HEK293T (cell line): Measurements from ENCODE around the gene CRTAP.

Experiments used
- CTCF ChIA-PET: fragments of 350-600 bp; formaldehyde crosslinking; extraction: SDS; loops from one replicate; lab custom pipeline; 2021; ENCODE audit warnings: antibody characterized with exemption, inconsistent platforms; lab: Yijun Ruan, JAX
- POLR2A ChIA-PET: fragments of 350-600 bp; formaldehyde crosslinking; extraction: SDS; loops from one replicate; lab custom pipeline; 2020; ENCODE audit warnings: antibody characterized with exemption, inconsistent platforms; lab: Yijun Ruan, JAX
- DNase-seq: peaks from one replicate; pipeline ENCODE4 v3.0.0; 2012; ENCODE audit warnings: mixed read lengths; ENCODE audit errors: extremely low spot score
- ARNT ChIP-seq: fragments of 450-650 bp; IDR thresholded peaks from 2 replicates; pipeline ENCODE4 v1.6.1; 2017; ENCODE audit warnings: mild to moderate bottlenecking
- BHLHE40 ChIP-seq: fragments of 450-650 bp; IDR thresholded peaks from 2 replicates; pipeline ENCODE4 v1.6.1; 2016; ENCODE audit warnings: mild to moderate bottlenecking, moderate library complexity, borderline replicate concordance
- CTBP1 ChIP-seq: fragments of 450-650 bp; IDR thresholded peaks from 2 replicates; pipeline ENCODE4 v1.6.1; 2016; ENCODE audit warnings: borderline replicate concordance
- ELF4 ChIP-seq: fragments of 450-650 bp; IDR thresholded peaks from 2 replicates; pipeline ENCODE4 v1.6.1; 2017; ENCODE audit warnings: antibody characterized with exemption
- FOXA1 ChIP-seq: fragments of 450-650 bp; IDR thresholded peaks from 2 replicates; pipeline ENCODE4 v1.6.1; 2016; ENCODE audit warnings: mild to moderate bottlenecking
- FOXK2 ChIP-seq: fragments of 450-650 bp; IDR thresholded peaks from 2 replicates; pipeline ENCODE4 v1.6.1; 2016; ENCODE audit warnings: mild to moderate bottlenecking
- FOXM1 ChIP-seq: fragments of 450-650 bp; IDR thresholded peaks from 2 replicates; pipeline ENCODE4 v1.6.1; 2017; ENCODE audit warnings: mild to moderate bottlenecking, borderline replicate concordance
- HDGF ChIP-seq: fragments of 450-650 bp; IDR thresholded peaks from 2 replicates; pipeline ENCODE4 v1.6.1; 2017; ENCODE audit warnings: antibody characterized with exemption, borderline replicate concordance
- L3MBTL2 ChIP-seq: fragments of 450-650 bp; conservative IDR thresholded peaks from 2 replicates; pipeline ENCODE4 v1.6.1; 2016; ENCODE audit warnings: mild to moderate bottlenecking
- LEF1 ChIP-seq: fragments of 450-650 bp; IDR thresholded peaks from 2 replicates; pipeline ENCODE4 v1.6.1; 2017; ENCODE audit warnings: mild to moderate bottlenecking, borderline replicate concordance
- NFRKB ChIP-seq: fragments of 450-650 bp; IDR thresholded peaks from 2 replicates; pipeline ENCODE4 v1.6.1; 2016; ENCODE audit warnings: mild to moderate bottlenecking, moderate library complexity
- SP1 ChIP-seq: fragments of 450-650 bp; IDR thresholded peaks from 2 replicates; pipeline ENCODE4 v1.6.1; 2017
- SUZ12 ChIP-seq: fragments of 450-650 bp; IDR thresholded peaks from 2 replicates; pipeline ENCODE4 v1.6.1; 2016; ENCODE audit warnings: mild to moderate bottlenecking
- TARDBP ChIP-seq: fragments of 450-650 bp; IDR thresholded peaks from 2 replicates; pipeline ENCODE4 v1.6.1; 2016
- ZNF384 ChIP-seq: fragments of 450-650 bp; IDR thresholded peaks from 2 replicates; pipeline ENCODE4 v1.6.1; 2016
- TF ChIP-seq, protein P1 (sequence below): fragments of 450-650 bp; IDR thresholded peaks from 2 replicates; pipeline ENCODE4 v1.6.1; 2016

CRTAP gene

DNA sequence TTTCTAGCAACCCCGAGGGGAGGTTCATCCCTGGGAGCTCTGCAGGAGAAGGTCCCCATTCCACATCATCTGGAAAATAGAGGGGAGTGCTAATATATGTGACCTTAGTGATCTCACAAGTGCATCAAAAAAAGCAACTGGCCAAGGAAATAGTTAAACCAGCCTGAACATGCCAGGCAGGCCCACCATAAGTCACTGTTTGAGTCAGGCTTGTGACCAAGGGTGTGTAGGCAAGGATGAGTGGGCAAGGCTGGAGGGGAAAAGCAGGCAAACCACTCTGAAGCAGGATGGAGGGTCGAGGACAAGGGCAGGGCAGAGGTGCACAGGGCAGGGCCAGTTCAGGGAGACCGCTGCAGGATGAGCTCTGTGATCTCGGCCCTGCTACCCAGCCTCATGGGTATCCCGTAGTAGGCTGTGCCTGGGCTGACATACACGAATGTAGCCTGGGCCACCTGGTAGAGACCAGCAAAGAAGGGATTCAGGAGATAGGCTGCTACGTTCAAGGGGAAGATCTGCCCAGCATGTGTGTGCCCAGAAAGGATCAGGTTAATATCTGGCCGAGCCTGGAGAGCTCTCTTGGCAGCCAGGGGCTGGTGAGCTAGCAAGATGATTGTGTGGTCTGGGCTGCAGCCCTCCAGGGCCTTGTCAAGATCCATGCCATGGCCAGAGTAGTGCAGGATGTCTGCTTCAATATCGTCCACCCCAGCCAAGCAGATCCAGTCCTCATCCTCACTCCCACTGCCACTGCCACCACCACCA lies 21.1 kb upstream of the CRTAP start:
- no peak for DNase-seq
- TF ChIP-seq HDGF: no peak
- TF ChIP-seq ELF4: no peak
- ChIA-PET CTCF (interaction anchor here (2.9 kb wide), 1 partner anchor 18 kb away, joined by 7 read pairs; no protein-coding TSS in a partner anchor), POLR2A (no interaction called here)

DNA sequence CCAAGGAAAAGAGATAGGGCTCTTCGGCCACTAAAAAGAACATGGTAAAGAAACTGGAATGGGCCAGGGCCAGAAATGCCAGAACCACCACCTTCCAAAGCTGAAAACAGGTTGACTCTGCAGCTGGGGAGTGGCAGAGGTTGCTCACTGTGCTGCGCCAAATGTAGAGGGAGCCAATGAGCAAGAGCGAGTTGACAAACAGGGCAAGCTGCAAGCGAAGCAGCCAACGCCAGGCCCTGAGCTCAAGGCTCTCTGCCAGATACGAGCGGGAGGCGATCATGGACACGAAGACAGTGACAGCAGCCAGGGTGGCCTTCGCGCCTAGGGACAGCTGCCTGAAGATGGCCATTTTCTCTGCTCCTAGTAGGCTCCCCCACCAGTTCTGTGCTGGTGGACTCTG lies 20.0 kb upstream of the CRTAP start:
- POLR2A ChIA-PET: no interaction called here
- CTCF ChIA-PET: interaction anchor here (2.9 kb wide), 1 partner anchor 19 kb away, joined by 7 read pairs; no protein-coding TSS in a partner anchor
- TF ChIP-seq LEF1: no peak
- TF ChIP-seq CTBP1: no peak
- no peak for TF ChIP-seq ELF4
- TF ChIP-seq SUZ12: no peak
- no peak for TF ChIP-seq TARDBP
- TF ChIP-seq BHLHE40: no peak
- TF ChIP-seq FOXM1: no peak
- TF ChIP-seq ARNT: no peak
- no peak for TF ChIP-seq NFRKB
- no peak for TF ChIP-seq SP1
- TF ChIP-seq FOXK2: no peak
- no peak for TF ChIP-seq L3MBTL2
- TF ChIP-seq, protein P1, sequence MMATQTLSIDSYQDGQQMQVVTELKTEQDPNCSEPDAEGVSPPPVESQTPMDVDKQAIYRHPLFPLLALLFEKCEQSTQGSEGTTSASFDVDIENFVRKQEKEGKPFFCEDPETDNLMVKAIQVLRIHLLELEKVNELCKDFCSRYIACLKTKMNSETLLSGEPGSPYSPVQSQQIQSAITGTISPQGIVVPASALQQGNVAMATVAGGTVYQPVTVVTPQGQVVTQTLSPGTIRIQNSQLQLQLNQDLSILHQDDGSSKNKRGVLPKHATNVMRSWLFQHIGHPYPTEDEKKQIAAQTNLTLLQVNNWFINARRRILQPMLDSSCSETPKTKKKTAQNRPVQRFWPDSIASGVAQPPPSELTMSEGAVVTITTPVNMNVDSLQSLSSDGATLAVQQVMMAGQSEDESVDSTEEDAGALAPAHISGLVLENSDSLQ: no peak
- no peak for TF ChIP-seq ZNF384
- no peak for TF ChIP-seq FOXA1
- DNase-seq: no peak

DNA sequence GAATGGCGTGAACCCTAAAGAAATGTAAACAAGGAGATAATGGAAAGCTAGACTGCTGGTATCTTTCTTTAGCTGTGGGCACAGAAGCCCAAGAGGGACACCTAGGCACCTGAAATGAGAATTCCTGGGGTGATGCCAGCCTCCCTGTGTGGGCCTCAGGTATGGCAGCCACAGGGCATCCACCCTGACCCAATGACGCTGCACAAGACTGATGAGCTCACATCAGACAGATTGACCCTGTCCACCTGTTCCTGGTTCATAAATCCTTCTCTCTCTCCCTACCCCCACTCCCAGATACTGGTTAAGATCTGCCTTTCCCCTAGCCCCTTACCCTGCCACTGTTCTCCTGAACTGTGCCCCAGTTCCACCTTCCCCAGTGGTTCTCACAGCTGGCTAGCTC lies 18.4 kb upstream of the CRTAP start:
- TF ChIP-seq HDGF (no peak), CTBP1 (no peak), BHLHE40 (no peak), FOXA1 (no peak), SUZ12 (no peak), FOXK2 (no peak), TARDBP (no peak), ZNF384 (no peak), L3MBTL2 (no peak), LEF1 (no peak), FOXM1 (no peak), ARNT (no peak), SP1 (no peak), ELF4 (no peak), NFRKB (no peak)
- TF ChIP-seq, protein P1: no peak
- POLR2A ChIA-PET: interaction anchor here (0.8 to 2.1 kb wide), 4 partner anchors 10 to 410 kb away, joined by 3 to 6 read pairs (median 4); partner anchors contain the start of genes CNOT10 and CRTAP
- DNase-seq: no peak
- CTCF ChIA-PET: interaction anchor here (0.6 to 2.9 kb wide), 2 partner anchors 20 to 47 kb away, joined by 3 to 7 read pairs; no protein-coding TSS in a partner anchor

DNA sequence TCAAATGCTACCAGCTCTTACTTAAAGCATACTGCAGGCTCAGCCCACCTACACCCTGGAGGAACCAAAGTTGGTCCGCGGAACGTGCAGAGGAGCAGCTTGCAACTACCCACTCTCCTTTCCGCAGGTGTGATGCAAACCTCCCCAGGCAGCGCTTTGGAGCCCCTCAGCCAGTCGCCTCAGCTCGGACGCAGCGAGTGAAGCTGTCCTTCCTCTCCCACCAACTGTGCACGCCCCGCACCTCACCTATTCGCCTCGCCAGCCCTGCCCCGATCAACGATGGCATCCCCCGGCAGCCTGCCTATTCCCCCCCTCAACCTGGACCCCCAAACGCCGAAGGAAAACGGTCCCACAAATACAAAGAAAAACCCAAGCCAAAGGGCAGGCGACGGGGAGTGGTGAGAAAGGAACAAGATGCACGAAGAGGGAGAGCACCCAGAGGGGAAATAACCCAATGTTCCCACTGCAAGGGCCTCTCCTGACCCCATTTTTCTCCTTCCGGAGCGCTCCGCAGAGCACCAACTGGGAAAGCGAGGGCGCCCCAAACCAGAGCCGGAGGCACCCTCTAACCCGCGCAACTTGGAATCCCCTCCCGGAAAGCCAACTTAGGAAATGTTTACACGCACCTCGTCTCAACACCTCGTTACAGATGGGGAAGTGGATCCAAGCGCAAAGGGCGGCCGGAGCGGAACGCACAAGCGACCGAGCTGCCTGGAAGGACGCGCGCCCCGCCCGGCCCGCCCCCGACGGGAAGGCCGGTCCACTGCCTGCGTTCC lies 17.5 kb upstream of the CRTAP start:
- CTCF ChIA-PET: no interaction called here
- DNase-seq: peak; percentile 46
- no peak for TF ChIP-seq NFRKB
- TF ChIP-seq HDGF: no peak
- TF ChIP-seq SUZ12: no peak
- no peak for TF ChIP-seq CTBP1
- TF ChIP-seq FOXM1: no peak
- TF ChIP-seq L3MBTL2: no peak
- TF ChIP-seq, protein P1: no peak
- TF ChIP-seq LEF1: no peak
- TF ChIP-seq ARNT: no peak
- no peak for TF ChIP-seq FOXK2
- TF ChIP-seq SP1: no peak
- TF ChIP-seq TARDBP: no peak
- no peak for TF ChIP-seq ELF4
- no peak for TF ChIP-seq FOXA1
- TF ChIP-seq BHLHE40: no peak
- TF ChIP-seq ZNF384: no peak
- POLR2A ChIA-PET: interaction anchor here (0.8 to 2.1 kb wide), 2 partner anchors 12 to 411 kb away, joined by 3 to 6 read pairs; partner anchors contain the start of gene CNOT10

DNA sequence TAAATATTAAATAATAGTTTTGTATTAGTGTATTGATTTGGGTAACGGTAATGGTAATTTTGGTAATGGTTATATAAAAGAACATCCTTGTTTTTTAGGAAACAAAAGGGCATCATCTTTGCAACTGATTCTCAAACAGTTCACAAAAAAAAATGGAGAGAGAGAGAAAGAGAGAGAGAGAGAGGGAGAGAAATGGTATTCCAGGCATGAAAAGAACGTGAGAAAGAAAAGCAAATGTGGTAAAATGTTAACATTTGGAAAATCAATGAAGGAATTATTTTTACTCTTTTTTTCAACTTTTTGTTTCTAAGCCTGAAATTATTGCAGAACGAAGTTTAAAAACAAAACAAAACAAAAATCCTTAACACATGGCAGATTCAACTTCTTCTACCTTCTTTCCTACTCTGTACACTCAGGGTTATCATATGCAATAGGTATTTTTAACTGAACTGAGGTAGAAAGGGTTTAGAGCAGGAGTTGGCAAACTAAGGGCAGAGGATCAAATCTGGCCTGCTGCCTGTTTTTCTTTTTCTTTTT lies 14.6 kb upstream of the CRTAP start:
- ChIA-PET CTCF (interaction anchor here (0.6 to 1.1 kb wide), 3 partner anchors 29 to 401 kb away, joined by 3 to 5 read pairs (median 3); no protein-coding TSS in a partner anchor), POLR2A (no interaction called here)
- DNase-seq: no peak
- TF ChIP-seq BHLHE40: no peak
- TF ChIP-seq, protein P1: no peak
- TF ChIP-seq HDGF: no peak
- TF ChIP-seq CTBP1: no peak
- no peak for TF ChIP-seq SUZ12
- TF ChIP-seq TARDBP: no peak
- TF ChIP-seq L3MBTL2: no peak
- TF ChIP-seq SP1: no peak
- TF ChIP-seq FOXA1: no peak
- TF ChIP-seq LEF1: no peak
